Neuronal stem cell (in vitro differentiated cells): ENCODE results near the gene SEC14L1.

Source experiments
- DNase-seq: peaks from one replicate; pipeline ENCODE4 v3.0.0-alpha.2; 2013; ENCODE audit warnings: low spot score
- H2AFZ ChIP-seq: one replicate; pipeline ENCODE4 v1.6.1; 2013; ENCODE audit warnings: mild to moderate bottlenecking, low read length, inconsistent platforms
- H2AK5ac ChIP-seq: 2 replicates; pipeline ENCODE4 v1.6.1; 2013; ENCODE audit warnings: low read depth, mild to moderate bottlenecking, inconsistent platforms, low read length, moderate library complexity, mixed read lengths
- H2BK120ac ChIP-seq: 2 replicates; pipeline ENCODE4 v1.6.1; 2013; ENCODE audit warnings: low read depth, mild to moderate bottlenecking, inconsistent platforms, low read length, moderate library complexity, mixed read lengths
- H2BK12ac ChIP-seq: one replicate; pipeline ENCODE4 v1.6.1; 2013; ENCODE audit warnings: low read length, inconsistent platforms
- H2BK15ac ChIP-seq: 2 replicates; pipeline ENCODE4 v1.6.1; 2013; ENCODE audit warnings: mild to moderate bottlenecking, low read length, inconsistent platforms, mixed read lengths
- H2BK5ac ChIP-seq: one replicate; pipeline ENCODE4 v1.6.1; 2013; ENCODE audit warnings: inconsistent platforms, mild to moderate bottlenecking, low read length, moderate library complexity
- H3K14ac ChIP-seq: one replicate; pipeline ENCODE4 v1.6.1; 2013; ENCODE audit warnings: low read length, inconsistent platforms
- H3K18ac ChIP-seq: 2 replicates; pipeline ENCODE4 v1.6.1; 2013; ENCODE audit warnings: low read length, inconsistent platforms
- H3K23ac ChIP-seq: 2 replicates; pipeline ENCODE4 v1.6.1; 2013; ENCODE audit warnings: low read depth, mild to moderate bottlenecking, mixed read lengths, low read length, inconsistent platforms; ENCODE audit not compliant: poor library complexity
- H3K27ac ChIP-seq: replicated peaks from 3 replicates; pipeline ENCODE4 v1.5.1; 2013; ENCODE audit warnings: low read length, inconsistent platforms
- H3K27me3 ChIP-seq, 3 experiments: 2 replicates each; pipeline ENCODE4 v1.6.1; 2013; ENCODE audit warnings: low read length in 3 of 3, mild to moderate bottlenecking in 2 of 3, inconsistent platforms in 1 of 3, low read depth in 1 of 3, mixed read lengths in 1 of 3, moderate library complexity in 1 of 3; ENCODE audit not compliant: control insufficient read depth in 3 of 3, insufficient read depth in 3 of 3
- H3K36me3 ChIP-seq, 2 donors: replicated peaks in 1 of 2; 2 replicates each; pipeline ENCODE4 v1.6.1; 2013; ENCODE audit warnings: low read length in 2 of 2; ENCODE audit not compliant: control insufficient read depth in 2 of 2, insufficient read depth in 2 of 2
- H3K4ac ChIP-seq: 2 replicates; pipeline ENCODE4 v1.6.1; 2013; ENCODE audit warnings: inconsistent platforms, mild to moderate bottlenecking, low read length, moderate library complexity
- H3K4me1 ChIP-seq, 2 donors: 1 replicate in 1 of 2; 2 replicates in 1 of 2; pipeline ENCODE4 v1.6.1; 2013; ENCODE audit warnings: low read length in 2 of 2, low read depth in 1 of 2; ENCODE audit not compliant: control insufficient read depth in 2 of 2, insufficient read depth in 1 of 2
- H3K4me2 ChIP-seq: one replicate; pipeline ENCODE4 v1.6.1; 2013; ENCODE audit warnings: mild to moderate bottlenecking, low read length, inconsistent platforms; ENCODE audit not compliant: insufficient read depth, poor library complexity, severe bottlenecking
- H3K4me3 ChIP-seq, 2 donors: 2 replicates each; pipeline ENCODE4 v1.5.1; 2013; ENCODE audit warnings: low read length in 2 of 2, mild to moderate bottlenecking in 2 of 2, inconsistent platforms in 1 of 2, moderate library complexity in 1 of 2
- H3K79me1 ChIP-seq: one replicate; pipeline ENCODE4 v1.6.1; 2013; ENCODE audit warnings: low read depth, mild to moderate bottlenecking, inconsistent platforms, low read length, moderate library complexity
- H3K9ac ChIP-seq: one replicate; pipeline ENCODE4 v1.6.1; 2013; ENCODE audit warnings: mild to moderate bottlenecking, low read depth, low read length, inconsistent platforms; ENCODE audit not compliant: poor library complexity
- H3K9me3 ChIP-seq, 2 donors: replicated peaks in 1 of 2; 2 replicates each; pipeline versions ENCODE3 to v1.6.1; 2013; ENCODE audit warnings: low read length in 2 of 2, mild to moderate bottlenecking in 2 of 2, inconsistent platforms in 1 of 2, low read depth in 1 of 2, mixed read lengths in 1 of 2, moderate library complexity in 1 of 2; ENCODE audit not compliant: control insufficient read depth in 2 of 2, insufficient read depth in 1 of 2
- H4K8ac ChIP-seq: one replicate; pipeline ENCODE4 v1.6.1; 2013; ENCODE audit warnings: low read depth, mild to moderate bottlenecking, inconsistent platforms, low read length, moderate library complexity
- H4K91ac ChIP-seq: one replicate; pipeline ENCODE4 v1.6.1; 2013; ENCODE audit warnings: low read length, low read depth, mild to moderate bottlenecking, inconsistent platforms; ENCODE audit not compliant: poor library complexity
- whole genome bisulfite sequencing, 2 donors: extraction: QIAGEN DNeasy Blood & Tissue Kit; methylation state at CpG; one replicate each; pipeline ENCODE4 v1.1.7; 2013; ENCODE audit warnings: missing lambda C conversion rate in 2 of 2, mixed read lengths in 1 of 2; ENCODE audit not compliant: insufficient read length in 2 of 2, insufficient replicate concordance in 1 of 2; ENCODE audit errors: extremely low coverage in 2 of 2; 5-methylcytosine and 5-hydroxymethylcytosine counted together

SEC14L1 gene

GRCh38 chr17:77204536-77204935 is 63.8 kb downstream of the SEC14L1 start:
- Histone ChIP-seq H3K27ac (no peak overlapping the region), H2AFZ (no peak overlapping the region)

GRCh38 chr17:77205396-77206125 is 64.8 kb downstream of the SEC14L1 start:
- Histone ChIP-seq H2AFZ (no peak overlapping the region), H3K14ac (no peak overlapping the region), H2AK5ac (no peak overlapping the region), H3K27me3 (no peaks in the 10 kb centered on the region), H3K4me1 (peaks cover 0 to 5% of the 10 kb centered on the region in 2 donors), H3K23ac (no peak overlapping the region), H3K18ac (no peak overlapping the region), H3K79me1 (no peaks in the 10 kb centered on the region), H3K4ac (no peak overlapping the region), H3K9ac (peak overlapping the region; percentile 30), H2BK120ac (no peak overlapping the region), H3K4me3 (no peak overlapping the region), H2BK12ac (no peak overlapping the region), H2BK5ac (no peak overlapping the region), H3K36me3 (peaks cover 39 to 95% of the 10 kb centered on the region in 2 donors), H4K91ac (no peak overlapping the region), H4K8ac (no peak overlapping the region), H3K27ac (no peak overlapping the region), H3K4me2 (no peak overlapping the region), H3K9me3 (peaks cover 0 to 2% of the 10 kb centered on the region in 2 donors), H2BK15ac (no peak overlapping the region)
- DNase-seq, result no peak
- no CpG with 5 or more reads among the region's 9 CpGs for whole genome bisulfite sequencing, 2 donors

More at GRCh38 chr17:77204536-77204935, 63.8 kb downstream of the SEC14L1 start:
- no peak overlapping the region for H4K91ac ChIP-seq
- H3K23ac ChIP-seq, result no peak overlapping the region
- no peaks in the 10 kb centered on the region for H3K27me3 ChIP-seq
- H3K36me3 ChIP-seq, result peaks cover 37 to 95% of the 10 kb centered on the region in 2 donors
- H3K4ac ChIP-seq, result no peak overlapping the region
- H3K4me2 ChIP-seq, result no peak overlapping the region
- H2BK15ac ChIP-seq, result no peak overlapping the region
- H3K18ac ChIP-seq, result no peak overlapping the region
- peak overlapping the region; percentile 14 for H3K9ac ChIP-seq
- H3K4me1 ChIP-seq, result peaks cover 0 to 5% of the 10 kb centered on the region in 2 donors
- H2BK12ac ChIP-seq, result no peak overlapping the region
- no peak overlapping the region for H2BK120ac ChIP-seq
- H3K14ac ChIP-seq, result no peak overlapping the region
- H4K8ac ChIP-seq, result no peak overlapping the region
- H3K79me1 ChIP-seq, result no peaks in the 10 kb centered on the region
- WGBS, 2 donors, result no CpG with 5 or more reads among the region's 8 CpGs
- DNase-seq, result no peak
- no peak overlapping the region for H2AK5ac ChIP-seq
- no peaks in the 10 kb centered on the region for H3K9me3 ChIP-seq
- H2BK5ac ChIP-seq, result no peak overlapping the region
- no peak overlapping the region for H3K4me3 ChIP-seq

- Histone ChIP-seq H2AK5ac (no peak overlapping the region), H3K9me3 (peaks cover 0 to 2% of the 10 kb centered on the region in 2 donors), H3K4ac (no peak overlapping the region), H2BK15ac (no peak overlapping the region), H3K27ac (no peak overlapping the region), H2AFZ (no peak overlapping the region), H3K4me1 (peaks cover 0 to 5% of the 10 kb centered on the region in 2 donors), H3K79me1 (no peaks in the 10 kb centered on the region), H2BK12ac (no peak overlapping the region), H3K4me2 (no peak overlapping the region), H3K4me3 (no peak overlapping the region), H2BK5ac (no peak overlapping the region), H2BK120ac (no peak overlapping the region), H3K14ac (no peak overlapping the region), H3K27me3 (no peaks in the 10 kb centered on the region), H4K91ac (no peak overlapping the region), H3K9ac (no peak overlapping the region), H3K36me3 (peaks cover 40 to 95% of the 10 kb centered on the region in 2 donors), H4K8ac (no peak overlapping the region), H3K23ac (no peak overlapping the region), H3K18ac (no peak overlapping the region)
- WGBS, 2 donors, result no CpG with 5 or more reads among the region's 14 CpGs
- DNase-seq, result no peak
Measured at GRCh38 chr17:77206158-77206956, 65.6 kb downstream of the SEC14L1 start.

- Histone ChIP-seq H3K36me3 (peaks cover 47 to 99% of the 10 kb centered on the region in 2 donors), H4K8ac (no peak overlapping the region), H3K18ac (no peak overlapping the region), H3K14ac (no peak overlapping the region), H2AFZ (no peak overlapping the region), H2BK120ac (no peak overlapping the region), H4K91ac (no peak overlapping the region), H3K4ac (no peak overlapping the region), H3K4me3 (no peak overlapping the region), H2AK5ac (no peak overlapping the region), H3K9me3 (peaks cover 0 to 2% of the 10 kb centered on the region in 2 donors), H3K4me1 (peaks cover 0 to 5% of the 10 kb centered on the region in 2 donors), H2BK5ac (no peak overlapping the region), H2BK15ac (no peak overlapping the region), H3K9ac (no peak overlapping the region), H3K27me3 (no peaks in the 10 kb centered on the region), H3K4me2 (no peak overlapping the region), H3K23ac (no peak overlapping the region), H3K79me1 (no peaks in the 10 kb centered on the region), H2BK12ac (no peak overlapping the region), H3K27ac (no peak overlapping the region)
- no CpG with 5 or more reads among the region's 9 CpGs for whole genome bisulfite sequencing, 2 donors
- DNase-seq, result no peak
Measured at GRCh38 chr17:77207689-77208216, 67.0 kb downstream of the SEC14L1 start.
